GM12801 (cell line): Measurements from ENCODE around the gene TTC7B.

Experiments
- CTCF ChIP-seq: IDR thresholded peaks from one replicate; pipeline ENCODE4 v1.5.1; 2011; ENCODE audit warnings: control low read depth; ENCODE audit not compliant: insufficient read length; ENCODE audit errors: extremely low read depth

TTC7B gene

GRCh38 chr14:90815822-90816662 lies at the start of gene TTC7B:
TSS of gene TTC7B (minus strand) at chr14:90816430. CDS start at chr14:90816295, 135 bp downstream.
- TF ChIP-seq CTCF: no peak

GRCh38 chr14:90864741-90865140 lies 48.5 kb upstream of the TTC7B start:
- no peak for TF ChIP-seq CTCF

GRCh38 chr14:90858511-90858910 lies 42.3 kb upstream of the TTC7B start:
- TF ChIP-seq CTCF: no peak

GRCh38 chr14:90857866-90858265 lies 41.6 kb upstream of the TTC7B start:
- no peak for TF ChIP-seq CTCF

GRCh38 chr14:90853116-90853515 lies 36.9 kb upstream of the TTC7B start:
- TF ChIP-seq CTCF: no peak

GRCh38 chr14:90851327-90852036 lies 35.3 kb upstream of the TTC7B start:
- no peak for TF ChIP-seq CTCF

- no peak for TF ChIP-seq CTCF
Observed at GRCh38 chr14:90850487-90850886, 34.3 kb upstream of the TTC7B start.
